Bronchial epithelial cell (primary cell): ENCODE data around the gene SRGAP3. TPM values are rescaled to one million over a fixed set of nuclear protein-coding genes. Genes with fewer than 3 reads are reported as not detected.

Experiments used
- DNase-seq: peaks from one replicate; pipeline ENCODE4 v3.0.0-alpha.2; 2010; ENCODE audit warnings: low read depth
- FAIRE-seq: peaks from 2 replicates; lab custom pipeline; 2011; peaks lifted over from hg19 to GRCh38; lab: Jason Lieb, UNC
- H3K27me3 ChIP-seq: 2 replicates; pipeline ENCODE4 v1.5.1; 2011; ENCODE audit warnings: low read length; ENCODE audit not compliant: control insufficient read depth, insufficient read depth
- H3K36me3 ChIP-seq: 2 replicates; pipeline ENCODE4 v1.5.1; 2011; ENCODE audit warnings: low read length; ENCODE audit not compliant: control insufficient read depth, insufficient read depth
- H3K4me3 ChIP-seq: 2 replicates; pipeline ENCODE4 v1.5.1; 2011; ENCODE audit warnings: mild to moderate bottlenecking, low read depth, low read length, control low read depth
- total RNA-seq: library from RNA; depleted of rRNA; stranded (reverse); fragments of >200 nt; gene quantifications from 2 replicates; pipeline ENCODE4 v1.2.1, GENCODE V29; 2014
- TF ChIP-seq, protein P1 (sequence below): IDR thresholded peaks from 2 replicates; pipeline ENCODE4 v1.5.1; 2011; ENCODE audit warnings: mild to moderate bottlenecking, moderate library complexity, low read length, control low read depth, inconsistent platforms; ENCODE audit not compliant: insufficient read depth, severe bottlenecking

The SRGAP3 gene
- total RNA-seq, 1 donor from 2014 or later, result 30.5 TPM

DNA sequence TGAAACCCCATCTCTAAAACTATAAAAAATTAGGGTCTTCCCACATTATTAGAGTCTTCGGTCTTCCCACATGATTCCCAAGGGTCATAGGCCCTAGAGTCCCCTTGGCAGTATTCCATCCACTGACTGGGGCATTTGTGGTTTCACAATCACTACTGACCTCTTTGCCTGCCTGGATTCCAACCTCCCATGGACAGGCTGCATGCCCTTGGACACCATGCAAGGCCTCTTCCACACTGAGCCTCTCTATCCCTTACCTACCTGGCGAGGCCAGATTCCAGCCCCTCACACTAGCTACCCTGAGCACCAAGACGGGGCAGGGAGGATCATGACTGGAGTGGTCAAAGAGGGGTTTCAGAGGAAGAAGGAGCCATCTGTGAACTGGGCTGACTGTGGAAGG is 64.4 kb downstream of the SRGAP3 start:
- H3K36me3 ChIP-seq, result peaks cover 2% of the 10 kb centered on the region
- H3K27me3 ChIP-seq, result no peaks in the 10 kb centered on the region
- no peak for FAIRE-seq
- no peak for DNase-seq
- TF ChIP-seq, protein P1, sequence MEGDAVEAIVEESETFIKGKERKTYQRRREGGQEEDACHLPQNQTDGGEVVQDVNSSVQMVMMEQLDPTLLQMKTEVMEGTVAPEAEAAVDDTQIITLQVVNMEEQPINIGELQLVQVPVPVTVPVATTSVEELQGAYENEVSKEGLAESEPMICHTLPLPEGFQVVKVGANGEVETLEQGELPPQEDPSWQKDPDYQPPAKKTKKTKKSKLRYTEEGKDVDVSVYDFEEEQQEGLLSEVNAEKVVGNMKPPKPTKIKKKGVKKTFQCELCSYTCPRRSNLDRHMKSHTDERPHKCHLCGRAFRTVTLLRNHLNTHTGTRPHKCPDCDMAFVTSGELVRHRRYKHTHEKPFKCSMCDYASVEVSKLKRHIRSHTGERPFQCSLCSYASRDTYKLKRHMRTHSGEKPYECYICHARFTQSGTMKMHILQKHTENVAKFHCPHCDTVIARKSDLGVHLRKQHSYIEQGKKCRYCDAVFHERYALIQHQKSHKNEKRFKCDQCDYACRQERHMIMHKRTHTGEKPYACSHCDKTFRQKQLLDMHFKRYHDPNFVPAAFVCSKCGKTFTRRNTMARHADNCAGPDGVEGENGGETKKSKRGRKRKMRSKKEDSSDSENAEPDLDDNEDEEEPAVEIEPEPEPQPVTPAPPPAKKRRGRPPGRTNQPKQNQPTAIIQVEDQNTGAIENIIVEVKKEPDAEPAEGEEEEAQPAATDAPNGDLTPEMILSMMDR, result no peak
- H3K4me3 ChIP-seq, result no peak overlapping the region

- TF ChIP-seq, protein P1, result no peak
- Histone ChIP-seq H3K36me3 (peaks cover 2% of the 10 kb centered on the region), H3K27me3 (no peaks in the 10 kb centered on the region), H3K4me3 (no peak overlapping the region)
- DNase-seq, result no peak
- FAIRE-seq, result no peak
Observed at GRCh38 chr3:9184461-9184835, 65.0 kb downstream of the SRGAP3 start.

GRCh38 chr3:9183811-9184460 is 65.5 kb downstream of the SRGAP3 start:
- DNase-seq (no peak), FAIRE-seq (no peak)
- H3K27me3 ChIP-seq, result no peaks in the 10 kb centered on the region
- TF ChIP-seq, protein P1, result no peak
- H3K4me3 ChIP-seq, result no peak overlapping the region
- H3K36me3 ChIP-seq, result peaks cover 2% of the 10 kb centered on the region

GRCh38 chr3:9183011-9183410 is 66.4 kb downstream of the SRGAP3 start:
- H3K4me3 ChIP-seq, result no peak overlapping the region
- no peak for FAIRE-seq
- TF ChIP-seq, protein P1, result no peak
- DNase-seq, result no peak
- no peaks in the 10 kb centered on the region for H3K36me3 ChIP-seq
- H3K27me3 ChIP-seq, result no peaks in the 10 kb centered on the region

GRCh38 chr3:9180764-9181117 is 68.7 kb downstream of the SRGAP3 start:
- no peak overlapping the region for H3K4me3 ChIP-seq
- TF ChIP-seq, protein P1, result no peak
- H3K27me3 ChIP-seq, result no peaks in the 10 kb centered on the region
- H3K36me3 ChIP-seq, result no peaks in the 10 kb centered on the region
- FAIRE-seq (no peak), DNase-seq (no peak)
